GM12878 (cell line): Measurements from ENCODE around the gene NPR2. TPM values are rescaled to one million over a fixed set of nuclear protein-coding genes. Genes with fewer than 3 reads are reported as not detected.

Source experiments
- ATAC-seq: fragments of 200-7000 bp; cut with Tn5 transposase; 3 replicates; pipeline ENCODE4 v1.9.1; 2020; ENCODE audit warnings: mild to moderate bottlenecking, moderate library complexity
- BruUV-seq: library from RNA; stranded (reverse); fragments of 400-500 nt; replicated peaks from 2 replicates; lab custom pipeline; 2021; lab: Mats Ljungman, UMichigan
- CTCF ChIA-PET: fragments of 300-600 bp; sonication (Branson Sonifier 250); formaldehyde crosslinking; extraction: SDS; loops from one replicate; lab custom pipeline; 2021; ENCODE audit warnings: inconsistent platforms; lab: Yijun Ruan, JAX
- POLR2A ChIA-PET: fragments of 350-600 bp; formaldehyde crosslinking; extraction: SDS; loops from one replicate; lab custom pipeline; 2021; ENCODE audit warnings: inconsistent platforms; lab: Charles Lee
- RAD21 ChIA-PET: fragments of 300-600 bp; sonication (Branson Sonifier 250); formaldehyde crosslinking; loops from one replicate; lab custom pipeline; 2023; ENCODE audit warnings: antibody characterized with exemption; ENCODE audit not compliant: unreplicated experiment; lab: Charles Lee
- SMC1A ChIA-PET: fragments of 300-600 bp; sonication (Branson Sonifier 250); formaldehyde crosslinking; loops from one replicate; lab custom pipeline; 2023; ENCODE audit not compliant: unreplicated experiment, uncharacterized antibody; lab: Charles Lee
- DNase-seq: peaks from one replicate; pipeline ENCODE4 v3.0.0-alpha.2; 2011; ENCODE audit warnings: low read depth, low spot score
- FAIRE-seq: peaks from 3 replicates; lab custom pipeline; 2011; peaks lifted over from hg19 to GRCh38; lab: Jason Lieb, UNC
- H2AFZ ChIP-seq: 2 replicates; pipeline ENCODE4 v1.6.0; 2011; ENCODE audit warnings: low read depth, low read length, control low read depth; ENCODE audit not compliant: control insufficient read depth
- H3K27ac ChIP-seq: 2 replicates; pipeline ENCODE4 v1.5.1; 2011; ENCODE audit warnings: control low read depth; ENCODE audit not compliant: control insufficient read depth, insufficient read depth
- H3K27me3 ChIP-seq, 2 experiments: replicated peaks in 1 of 2; 2 replicates each; pipeline versions ENCODE4 v1.6.0 to v1.6.1; 2011; ENCODE audit warnings: low read length in 1 of 2; ENCODE audit not compliant: control insufficient read depth in 2 of 2, insufficient read depth in 2 of 2
- H3K36me3 ChIP-seq, 2 experiments: 2 replicates each; pipeline ENCODE4 v1.5.1; 2011; ENCODE audit warnings: low read length in 1 of 2; ENCODE audit not compliant: control insufficient read depth in 2 of 2, insufficient read depth in 2 of 2
- H3K4me1 ChIP-seq: 2 replicates; pipeline ENCODE4 v1.6.1; 2011; ENCODE audit warnings: mild to moderate bottlenecking, low read length, moderate library complexity, mixed read lengths; ENCODE audit not compliant: control insufficient read depth, insufficient read depth
- H3K4me2 ChIP-seq: 2 replicates; pipeline ENCODE4 v1.6.0; 2011; ENCODE audit warnings: control low read depth; ENCODE audit not compliant: control insufficient read depth, insufficient read depth
- H3K4me3 ChIP-seq: fragments of 200-600 bp; sonication (generic); 2 replicates; pipeline ENCODE4 v1.5.1; 2016
- H3K79me2 ChIP-seq: 2 replicates; pipeline ENCODE4 v1.6.0; 2011; ENCODE audit warnings: low read length; ENCODE audit not compliant: control insufficient read depth, insufficient read depth
- H3K9ac ChIP-seq: 2 replicates; pipeline ENCODE4 v1.8.0; 2011; ENCODE audit warnings: low read length, control low read depth, mixed read lengths; ENCODE audit not compliant: control insufficient read depth, insufficient read depth
- H3K9me3 ChIP-seq: replicated peaks from 3 replicates; pipeline ENCODE4 v1.5.1; 2011; ENCODE audit warnings: mild to moderate bottlenecking, low read length; ENCODE audit not compliant: control insufficient read depth, insufficient read depth
- H4K20me1 ChIP-seq: 2 replicates; pipeline ENCODE4 v1.6.0; 2011; ENCODE audit not compliant: control insufficient read depth, insufficient read depth
- BCL3 ChIP-seq: IDR thresholded peaks from 2 replicates; pipeline ENCODE4 v1.6.1; 2011; ENCODE audit warnings: borderline replicate concordance, low read depth, mild to moderate bottlenecking, moderate library complexity, low read length; ENCODE audit not compliant: insufficient read depth, poor library complexity, severe bottlenecking
- CREB1 ChIP-seq: IDR thresholded peaks from 2 replicates; pipeline ENCODE4 v1.6.1; 2012; ENCODE audit warnings: low read depth, mild to moderate bottlenecking, inconsistent platforms
- CREM ChIP-seq: IDR thresholded peaks from 2 replicates; pipeline ENCODE4 v1.6.1; 2014; ENCODE audit warnings: antibody characterized with exemption, low read depth
- GABPA ChIP-seq: IDR thresholded peaks from 2 replicates; pipeline ENCODE4 v1.6.1; 2014; ENCODE audit warnings: antibody characterized with exemption, low read depth, mild to moderate bottlenecking, inconsistent platforms
- HCFC1 ChIP-seq: fragments of 150-350 bp; IDR thresholded peaks from 2 replicates; pipeline ENCODE4 v1.6.1; 2014; ENCODE audit warnings: low read length
- LARP7 ChIP-seq: fragments of 450-650 bp; IDR thresholded peaks from 2 replicates; pipeline ENCODE4 v1.6.1; 2017; ENCODE audit warnings: mild to moderate bottlenecking
- PAX5 ChIP-seq: IDR thresholded peaks from 2 replicates; pipeline ENCODE4 v1.6.1; 2011; ENCODE audit warnings: low read depth, low read length, borderline replicate concordance
- POU2F2 ChIP-seq: IDR thresholded peaks from 3 replicates; pipeline ENCODE4 v1.6.1; 2011; ENCODE audit warnings: low read depth, mild to moderate bottlenecking, low read length, borderline replicate concordance
- REST ChIP-seq: IDR thresholded peaks from 2 replicates; pipeline ENCODE4 v1.6.1; 2012; ENCODE audit warnings: mild to moderate bottlenecking, low read depth, low read length
- STAT1 ChIP-seq: fragments of 450-650 bp; conservative IDR thresholded peaks from 2 replicates; pipeline ENCODE4 v1.6.1; 2014; ENCODE audit warnings: antibody characterized with exemption, mild to moderate bottlenecking
- TCF12 ChIP-seq: IDR thresholded peaks from 2 replicates; pipeline ENCODE4 v1.6.1; 2011; ENCODE audit warnings: low read depth, mild to moderate bottlenecking, low read length
- ZBED1 ChIP-seq: IDR thresholded peaks from 2 replicates; pipeline ENCODE4 v1.6.1; 2016; ENCODE audit warnings: borderline replicate concordance
- WGBS: methylation state at CpG from one replicate; pipeline ENCODE4 v1.1.6; 2016; ENCODE audit warnings: low lambda C conversion rate; ENCODE audit not compliant: insufficient replicate concordance, insufficient coverage; ENCODE audit errors: missing lambda C conversion rate; 5-methylcytosine and 5-hydroxymethylcytosine counted together
- in situ Hi-C: fragments of 300-500 bp; cut with MboI; formaldehyde crosslinking; loops from 9 replicates; pipeline ENCODE4 v1.14.3; 2018; ENCODE audit warnings: mixed read lengths
- intact Hi-C: fragments of 100-400 bp; cut with micrococcal nuclease; formaldehyde crosslinking; loops from one replicate; pipeline ENCODE4 v1.14.2; 2022; ENCODE audit not compliant: unreplicated experiment
- polyA plus RNA-seq, 11 experiments: library from polyadenylated mRNA; depleted of rRNA in 4 of 11; unstranded in 6 of 11; stranded (reverse) in 5 of 11; fragments of >200 nt; fragmentation: Nextera tagmentation in 4 of 11; fragmentation: Illumina TruSeq in 1 of 11; extraction: Ambion mirVana in 4 of 11; extraction: Trizol in 1 of 11; gene quantifications; 1 replicate in 1 of 11; 2 replicates in 10 of 11; pipeline versions ENCODE4 v1.2.1 to v1.2.3, GENCODE V29; 2011 to 2016; ENCODE audit warnings: inconsistent platforms in 2 of 11, missing spikeins in 2 of 11, low read depth in 1 of 11
- total RNA-seq, 4 experiments: library from RNA; depleted of rRNA in 3 of 4; stranded (reverse); fragments of >200 nt in 3 of 4; fragmentation: Illumina TruSeq in 1 of 4; extraction: Trizol in 1 of 4; gene quantifications; 2 replicates each; pipeline versions ENCODE4 v1.2.1 to v1.2.3, GENCODE V29; 2013 to 2021
- TF ChIP-seq, protein P1 (sequence below): IDR thresholded peaks from 2 replicates; pipeline ENCODE4 v1.6.1; 2011; ENCODE audit warnings: low read depth, low read length, improper control_type of control experiment, borderline replicate concordance
- TF ChIP-seq, protein P2 (sequence below): fragments of 450-650 bp; formaldehyde crosslinking; IDR thresholded peaks from 2 replicates; pipeline ENCODE4 v1.4.0; 2022; ENCODE audit warnings: mild to moderate bottlenecking, moderate library complexity

Gene NPR2
- total and polyA plus RNA-seq, 10 of the 15 experiments (the other 5 are each of a cell fraction or from before 2014, with no cell fraction given): 2.0 to 20.9 (median 6.8) TPM

- POLR2A ChIA-PET: interaction anchor here (0.6 to 1.1 kb wide), 2 partner anchors 22 to 122 kb away, joined by 4 read pairs; no protein-coding TSS in a partner anchor
- BruUV-seq: no TSS peak
- no peaks in the 10 kb centered on the region for H3K79me2 ChIP-seq
- in situ Hi-C loops (no loop called here), intact Hi-C loops (no loop called here)
- no peak overlapping the region for H3K27ac ChIP-seq
- no peak overlapping the region for H2AFZ ChIP-seq
- ATAC-seq (no peak), DNase-seq (no peak), FAIRE-seq (no peak)
- H4K20me1 ChIP-seq: no peaks in the 10 kb centered on the region
- H3K4me3 ChIP-seq: no peak overlapping the region
- H3K9ac ChIP-seq: no peak overlapping the region
- CTCF ChIA-PET: interaction anchor here (0.9 to 1.7 kb wide), 8 partner anchors 10 to 128 kb away, joined by 3 to 5 read pairs (median 4); no protein-coding TSS in a partner anchor
- H3K9me3 ChIP-seq: no peaks in the 10 kb centered on the region
- SMC1A ChIA-PET: interaction anchor here (1.0 to 1.4 kb wide), 5 partner anchors 12 to 107 kb away, joined by 3 to 7 read pairs (median 4); no protein-coding TSS in a partner anchor
- no peaks in the 10 kb centered on the region; a peak in 1 of 4 replicates for H3K36me3 ChIP-seq
- H3K27me3 ChIP-seq: no peaks in the 10 kb centered on the region
- no peak overlapping the region for H3K4me2 ChIP-seq
- H3K4me1 ChIP-seq: no peaks in the 10 kb centered on the region
- RAD21 ChIA-PET: interaction anchor here (0.5 to 1.2 kb wide), 3 partner anchors 58 to 128 kb away, joined by 3 to 5 read pairs (median 3); no protein-coding TSS in a partner anchor
- 77% methylated on average over 7 of the region's 7 CpGs for WGBS
- TF ChIP-seq ZBED1 (no peak), POU2F2 (no peak), BCL3 (no peak), TCF12 (no peak), GABPA (no peak), CREB1 (no peak), CREM (no peak), STAT1 (no peak), HCFC1 (no peak), REST (no peak), PAX5 (no peak), LARP7 (no peak)
- TF ChIP-seq, protein P1, sequence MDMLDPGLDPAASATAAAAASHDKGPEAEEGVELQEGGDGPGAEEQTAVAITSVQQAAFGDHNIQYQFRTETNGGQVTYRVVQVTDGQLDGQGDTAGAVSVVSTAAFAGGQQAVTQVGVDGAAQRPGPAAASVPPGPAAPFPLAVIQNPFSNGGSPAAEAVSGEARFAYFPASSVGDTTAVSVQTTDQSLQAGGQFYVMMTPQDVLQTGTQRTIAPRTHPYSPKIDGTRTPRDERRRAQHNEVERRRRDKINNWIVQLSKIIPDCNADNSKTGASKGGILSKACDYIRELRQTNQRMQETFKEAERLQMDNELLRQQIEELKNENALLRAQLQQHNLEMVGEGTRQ: no peak
- TF ChIP-seq, protein P2, sequence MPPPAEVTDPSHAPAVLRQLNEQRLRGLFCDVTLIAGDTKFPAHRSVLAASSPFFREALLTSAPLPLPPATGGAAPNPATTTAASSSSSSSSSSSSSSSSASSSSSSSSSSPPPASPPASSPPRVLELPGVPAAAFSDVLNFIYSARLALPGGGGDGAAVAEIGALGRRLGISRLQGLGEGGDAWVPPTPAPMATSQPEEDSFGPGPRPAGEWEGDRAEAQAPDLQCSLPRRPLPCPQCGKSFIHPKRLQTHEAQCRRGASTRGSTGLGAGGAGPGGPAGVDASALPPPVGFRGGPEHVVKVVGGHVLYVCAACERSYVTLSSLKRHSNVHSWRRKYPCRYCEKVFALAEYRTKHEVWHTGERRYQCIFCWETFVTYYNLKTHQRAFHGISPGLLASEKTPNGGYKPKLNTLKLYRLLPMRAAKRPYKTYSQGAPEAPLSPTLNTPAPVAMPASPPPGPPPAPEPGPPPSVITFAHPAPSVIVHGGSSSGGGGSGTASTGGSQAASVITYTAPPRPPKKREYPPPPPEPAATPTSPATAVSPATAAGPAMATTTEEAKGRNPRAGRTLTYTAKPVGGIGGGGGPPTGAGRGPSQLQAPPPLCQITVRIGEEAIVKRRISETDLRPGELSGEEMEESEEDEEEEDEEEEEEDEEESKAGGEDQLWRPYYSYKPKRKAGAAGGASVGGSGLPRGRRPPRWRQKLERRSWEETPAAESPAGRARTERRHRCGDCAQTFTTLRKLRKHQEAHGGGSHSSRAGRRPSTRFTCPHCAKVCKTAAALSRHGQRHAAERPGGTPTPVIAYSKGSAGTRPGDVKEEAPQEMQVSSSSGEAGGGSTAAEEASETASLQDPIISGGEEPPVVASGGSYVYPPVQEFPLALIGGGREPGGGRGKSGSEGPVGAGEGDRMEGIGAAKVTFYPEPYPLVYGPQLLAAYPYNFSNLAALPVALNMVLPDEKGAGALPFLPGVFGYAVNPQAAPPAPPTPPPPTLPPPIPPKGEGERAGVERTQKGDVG (CRISPR knock-in tag): no peak
Measured at GRCh38 chr9:35774907-35775635, 16.3 kb upstream of the NPR2 start.
